Measurements from ENCODE around the gene ZFP62. TPM values are rescaled to one million over a fixed set of nuclear protein-coding genes. Genes with fewer than 3 reads are reported as not detected.
"Not testable (repeated sequence)": the region's sequence is repeated elsewhere in the genome, so short reads cannot be mapped to it uniquely, and the experiment has no call there.

ZFP62 gene
- total RNA-seq, 2 experiments from 2014 or later = 17.9 to 20.5 TPM

DNA sequence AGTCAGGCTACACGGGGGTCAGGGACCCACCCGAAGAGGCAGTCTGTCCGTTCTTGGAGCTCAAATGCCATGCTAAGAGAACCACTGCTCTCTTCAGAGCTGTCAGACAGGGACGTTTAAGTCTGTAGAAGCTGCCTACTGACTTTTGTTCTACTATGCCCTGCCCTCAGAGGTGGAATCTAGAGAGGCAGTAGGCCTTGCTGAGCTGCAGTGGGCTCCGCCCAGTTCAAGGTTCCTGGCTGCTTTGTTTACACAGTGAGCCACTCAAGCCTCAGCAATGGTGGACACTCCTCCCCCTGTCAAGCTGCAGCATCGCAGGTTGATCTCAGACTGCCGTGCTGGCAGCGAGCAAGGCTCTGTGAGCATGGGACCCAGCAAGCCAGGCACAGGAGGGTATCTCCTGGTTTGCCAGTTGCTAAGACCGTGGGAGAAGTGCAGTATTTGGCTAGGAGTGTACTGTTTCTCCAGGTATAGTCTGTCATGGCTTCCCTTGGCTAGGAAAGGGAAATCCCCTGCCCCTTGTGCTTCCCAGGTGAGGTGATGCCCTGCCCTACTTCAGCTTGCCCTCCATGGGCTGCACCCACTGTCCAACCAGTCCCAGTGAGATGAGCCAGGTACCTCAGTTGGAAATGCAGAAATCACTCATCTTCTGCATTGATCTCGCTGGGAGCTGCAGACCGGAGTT, 24.9 kb upstream of the ZFP62 start:
- H3K4me1 Mint-ChIP-seq (ENCODE audit: low read depth); intact Hi-C loops (cut with micrococcal nuclease); POLR2A ChIA-PET; H3K9me3 Mint-ChIP-seq; CTCF ChIA-PET; DNase-seq; H3K36me3 Mint-ChIP-seq; H3K4me3 Mint-ChIP-seq; H3K27ac Mint-ChIP-seq: not testable (repeated sequence)
- peaks cover 38% of the 10 kb centered on the region for H3K27me3 Mint-ChIP-seq

- no peaks in the 10 kb centered on the region for H3K36me3 Mint-ChIP-seq
- intact Hi-C loops (cut with micrococcal nuclease) = no loop called here
- H3K9me3 Mint-ChIP-seq = no peaks in the 10 kb centered on the region
- H3K4me1 Mint-ChIP-seq (ENCODE audit: low read depth) = peaks cover 2% of the 10 kb centered on the region
- H3K4me3 Mint-ChIP-seq = no peak overlapping the region
- no peak for DNase-seq
- H3K27me3 Mint-ChIP-seq = no peaks in the 10 kb centered on the region
- H3K27ac Mint-ChIP-seq = no peak overlapping the region
- POLR2A ChIA-PET = no interaction called here
- CTCF ChIA-PET = no interaction called here
Observed at GRCh38 chr5:180875860-180876426, 14.9 kb upstream of the ZFP62 start.

DNA sequence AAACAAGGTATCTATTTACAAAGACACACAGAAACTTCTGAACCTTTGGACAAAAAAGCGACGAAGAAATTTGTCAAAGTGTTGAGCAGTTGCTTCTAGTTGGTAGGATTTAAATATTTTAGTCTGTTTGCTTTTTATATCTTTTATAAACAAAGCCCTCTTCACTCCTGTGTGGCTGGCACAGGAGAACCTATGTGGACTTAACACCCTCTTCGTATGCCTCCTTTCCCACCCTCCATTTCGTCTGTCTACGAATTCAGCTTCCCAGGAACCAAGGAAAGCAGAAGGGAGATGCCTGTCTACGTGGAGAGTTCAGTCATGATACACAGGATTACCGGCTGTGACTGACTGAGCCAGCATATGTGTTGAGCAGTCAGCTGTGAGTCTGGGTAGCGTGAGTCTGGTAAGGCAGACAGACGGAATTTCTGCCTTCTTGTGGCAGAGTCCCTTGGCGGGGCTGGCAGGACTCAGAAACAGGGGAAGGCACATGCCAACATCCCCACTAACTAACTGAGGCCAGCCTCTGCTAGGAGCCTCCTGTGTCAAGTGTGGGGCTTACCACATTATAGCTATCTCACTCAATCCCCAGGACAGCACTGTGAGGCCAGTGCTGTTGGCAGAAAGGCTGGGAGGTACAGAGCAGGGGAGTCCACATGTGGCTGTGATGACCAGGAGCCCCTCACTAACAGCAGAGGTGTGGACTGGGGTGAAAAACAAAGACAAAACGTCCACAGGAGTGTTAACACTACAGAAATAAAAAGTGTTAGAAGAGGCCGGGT, 13.9 kb upstream of the ZFP62 start:
- Mint-ChIP-seq H3K27me3 (no peaks in the 10 kb centered on the region), H3K27ac (no peak overlapping the region), H3K4me3 (no peak overlapping the region), H3K36me3 (no peaks in the 10 kb centered on the region), H3K9me3 (no peaks in the 10 kb centered on the region), H3K4me1 (ENCODE audit: low read depth) (peaks cover 2% of the 10 kb centered on the region)
- POLR2A ChIA-PET = no interaction called here
- CTCF ChIA-PET = no interaction called here
- no peak for DNase-seq
- intact Hi-C loops (cut with micrococcal nuclease) = no loop called here

- intact Hi-C loops (cut with micrococcal nuclease) = no loop called here
- Mint-ChIP-seq H3K9me3 (no peaks in the 10 kb centered on the region), H3K4me1 (ENCODE audit: low read depth) (peaks cover 3% of the 10 kb centered on the region)
Observed at GRCh38 chr5:180873615-180874520, 12.8 kb upstream of the ZFP62 start.

GRCh38 chr5:180872419-180872818, 11.3 kb upstream of the ZFP62 start:
- Mint-ChIP-seq H3K27me3 (no peaks in the 10 kb centered on the region), H3K27ac (no peak overlapping the region), H3K4me1 (ENCODE audit: low read depth) (peaks cover 4% of the 10 kb centered on the region), H3K4me3 (no peak overlapping the region), H3K9me3 (no peaks in the 10 kb centered on the region), H3K36me3 (no peaks in the 10 kb centered on the region)
- DNase-seq = no peak
- CTCF ChIA-PET = no interaction called here
- intact Hi-C loops (cut with micrococcal nuclease) = no loop called here
- POLR2A ChIA-PET = no interaction called here

More at GRCh38 chr5:180873615-180874520, 12.8 kb upstream of the ZFP62 start:
- H3K27me3 Mint-ChIP-seq = no peaks in the 10 kb centered on the region
- CTCF ChIA-PET = interaction anchor here (0.5 kb wide), 1 partner anchor 584 kb away, joined by 3 read pairs; no protein-coding TSS in a partner anchor
- H3K27ac Mint-ChIP-seq = peak overlapping the region; percentile 35
- POLR2A ChIA-PET = no interaction called here
- no peak overlapping the region for H3K4me3 Mint-ChIP-seq
- H3K36me3 Mint-ChIP-seq = no peaks in the 10 kb centered on the region
- peak; percentile 42 for DNase-seq

GRCh38 chr5:180870276-180871068, 9.4 kb upstream of the ZFP62 start:
- H3K27me3 Mint-ChIP-seq = peaks cover 3% of the 10 kb centered on the region
- H3K9me3 Mint-ChIP-seq = no peaks in the 10 kb centered on the region
- no peak overlapping the region for H3K27ac Mint-ChIP-seq
- H3K4me3 Mint-ChIP-seq = no peak overlapping the region
- POLR2A ChIA-PET = no interaction called here
- H3K4me1 Mint-ChIP-seq (ENCODE audit: low read depth) = peaks cover 4% of the 10 kb centered on the region
- intact Hi-C loops (cut with micrococcal nuclease) = no loop called here
- CTCF ChIA-PET = interaction anchor here (0.8 to 2.7 kb wide), 3 partner anchors 23 to 86 kb away, joined by 3 to 11 read pairs (median 9); no protein-coding TSS in a partner anchor
- no peaks in the 10 kb centered on the region for H3K36me3 Mint-ChIP-seq
- DNase-seq = no peak

- ChIA-PET CTCF (interaction anchor here (0.7 to 2.7 kb wide), 12 partner anchors 9 to 89 kb away, joined by 3 to 11 read pairs (median 4); no protein-coding TSS in a partner anchor), POLR2A (interaction anchor here (1.0 kb wide), 1 partner anchor 63 kb away, joined by 3 read pairs; no protein-coding TSS in a partner anchor)
- H3K27ac Mint-ChIP-seq = no peak overlapping the region
- H3K4me3 Mint-ChIP-seq = no peak overlapping the region
- no peaks in the 10 kb centered on the region for H3K9me3 Mint-ChIP-seq
- intact Hi-C loops (cut with micrococcal nuclease) = loop anchor here (2.0 to 10.0 kb wide), 2 partner anchors 85 to 185 kb away; no protein-coding TSS in a partner anchor
- peaks cover 3% of the 10 kb centered on the region for H3K27me3 Mint-ChIP-seq
- no peaks in the 10 kb centered on the region for H3K36me3 Mint-ChIP-seq
- DNase-seq = no peak
- peaks cover 4% of the 10 kb centered on the region for H3K4me1 Mint-ChIP-seq (ENCODE audit: low read depth)
Observed at GRCh38 chr5:180869587-180869986, 8.5 kb upstream of the ZFP62 start.

- Mint-ChIP-seq H3K4me3 (no peak overlapping the region), H3K27ac (no peak overlapping the region), H3K36me3 (no peaks in the 10 kb centered on the region), H3K27me3 (peaks cover 3% of the 10 kb centered on the region), H3K4me1 (ENCODE audit: low read depth) (peaks cover 2% of the 10 kb centered on the region), H3K9me3 (no peaks in the 10 kb centered on the region)
- peak; percentile 86 for DNase-seq
- ChIA-PET CTCF (interaction anchor here (0.7 to 2.7 kb wide), 18 partner anchors 9 to 316 kb away, joined by 3 to 11 read pairs (median 4); no protein-coding TSS in a partner anchor), POLR2A (interaction anchor here (1.0 kb wide), 1 partner anchor 62 kb away, joined by 3 read pairs; no protein-coding TSS in a partner anchor)
- intact Hi-C loops (cut with micrococcal nuclease) = loop anchor here (2.0 to 10.0 kb wide), 2 partner anchors 84 to 186 kb away; no protein-coding TSS in a partner anchor
Observed at GRCh38 chr5:180868960-180869359, 7.9 kb upstream of the ZFP62 start.

DNA sequence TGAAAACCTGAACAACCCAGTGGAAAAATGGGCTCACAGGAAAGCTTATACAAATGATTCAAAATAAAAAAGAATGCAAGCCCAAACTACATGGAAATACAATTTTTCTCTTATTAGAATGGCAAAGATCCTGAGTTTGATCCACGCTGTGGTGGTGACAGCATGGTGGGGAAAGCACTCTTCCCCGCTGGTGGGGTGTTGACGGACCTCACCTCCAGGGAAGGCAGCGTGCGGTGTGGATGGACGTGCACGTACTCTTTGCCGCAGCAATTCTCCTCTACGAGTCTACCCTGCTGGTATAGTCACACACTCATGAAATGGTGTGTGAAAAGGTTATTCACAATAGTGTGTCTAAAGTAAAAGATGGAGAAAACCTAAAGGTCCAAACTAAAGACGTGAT, 5.9 kb upstream of the ZFP62 start:
- POLR2A ChIA-PET = no interaction called here
- intact Hi-C loops (cut with micrococcal nuclease) = loop anchor here (10.0 kb wide), 1 partner anchor 188 kb away; no protein-coding TSS in a partner anchor

GRCh38 chr5:180865981-180866695, 5.1 kb upstream of the ZFP62 start:
- POLR2A ChIA-PET = no interaction called here
- Mint-ChIP-seq H3K27me3 (peaks cover 3% of the 10 kb centered on the region), H3K36me3 (no peaks in the 10 kb centered on the region), H3K4me3 (no peak overlapping the region), H3K4me1 (ENCODE audit: low read depth) (peaks cover 2% of the 10 kb centered on the region), H3K9me3 (no peaks in the 10 kb centered on the region), H3K27ac (no peak overlapping the region)
- CTCF ChIA-PET = interaction anchor here (0.6 to 0.8 kb wide), 3 partner anchors 40 to 160 kb away, joined by 3 to 5 read pairs (median 3); no protein-coding TSS in a partner anchor
- intact Hi-C loops (cut with micrococcal nuclease) = loop anchor here (10.0 kb wide), 1 partner anchor 189 kb away; no protein-coding TSS in a partner anchor
- no peak for DNase-seq

More for the DNA sequence above, 5.9 kb upstream of the ZFP62 start:
- Mint-ChIP-seq H3K4me1 (ENCODE audit: low read depth) (peaks cover 2% of the 10 kb centered on the region), H3K9me3 (no peaks in the 10 kb centered on the region), H3K36me3 (no peaks in the 10 kb centered on the region), H3K27me3 (peaks cover 3% of the 10 kb centered on the region), H3K4me3 (no peak overlapping the region), H3K27ac (no peak overlapping the region)
- DNase-seq = no peak
- CTCF ChIA-PET = interaction anchor here (0.6 to 1.4 kb wide), 3 partner anchors 41 to 161 kb away, joined by 3 to 4 read pairs (median 3); no protein-coding TSS in a partner anchor
